Thyroid gland (tissue), 4 donors: Measurements from ENCODE around the gene SPATA31D1.

ENCODE experiments used
- CTCF ChIP-seq, 6 experiments: fragments of 200-600 bp in 3 of 6; fragments of 450-650 bp in 3 of 6; sonication (generic) in 3 of 6; IDR thresholded peaks; one replicate each; pipeline ENCODE4 v1.5.1; 2016 to 2019; ENCODE audit warnings: antibody characterized with exemption in 6 of 6, mild to moderate bottlenecking in 2 of 6, inconsistent platforms in 1 of 6, moderate library complexity in 1 of 6
- POLR2A ChIP-seq, 2 donors: fragments of 450-650 bp; IDR thresholded peaks; one replicate each; pipeline ENCODE4 v1.6.1; 2017; ENCODE audit warnings: antibody characterized with exemption in 2 of 2, mild to moderate bottlenecking in 2 of 2, moderate library complexity in 1 of 2

- TF ChIP-seq POLR2A (IDR thresholded peaks at IDR 0.05), result no peak
- TF ChIP-seq CTCF (IDR thresholded peaks at IDR 0.05), result no peak
These were observed 22.1 kb downstream of the SPATA31D1 start for GRCh38 chr9:82010711-82011110.
